Activated T-cell treated with anti-CD3 and anti-CD28 coated beads, Interleukin-2, amount 50 U/mL, for 72 hours (primary cell): ENCODE measurements around the gene EGLN3. TPM values are rescaled to one million over a fixed set of nuclear protein-coding genes. Genes with fewer than 3 reads are reported as not detected.
"Not testable (repeated sequence)": the region's sequence is repeated elsewhere in the genome, so short reads cannot be mapped to it uniquely, and the experiment has no call there.

Source experiments
- ATAC-seq, 2 donors: fragments of 150-1000 bp; cut with Tn5 transposase; replicated peaks in 1 of 2; 2 replicates each; pipeline ENCODE4 v1.10.0; 2021; ENCODE audit warnings: moderate library complexity in 2 of 2, mild to moderate bottlenecking in 1 of 2
- DNase-seq, 2 donors: peaks; one replicate each; pipeline ENCODE4 v3.0.0; 2021 to 2022; ENCODE audit warnings: mixed read lengths in 1 of 2
- H3K27ac Mint-ChIP-seq: one replicate; pipeline ENCODE4 v1.8.0; 2022; ENCODE audit warnings: mild to moderate bottlenecking, moderate library complexity, mixed read lengths
- H3K27me3 Mint-ChIP-seq: one replicate; pipeline ENCODE4 v1.8.0; 2022; ENCODE audit warnings: low read depth, mixed read lengths
- H3K36me3 Mint-ChIP-seq, 2 donors: one replicate each; pipeline ENCODE4 v1.8.0; 2022; ENCODE audit warnings: mixed read lengths in 2 of 2, mild to moderate bottlenecking in 1 of 2; ENCODE audit not compliant: insufficient read depth in 2 of 2
- H3K4me1 Mint-ChIP-seq: one replicate; pipeline ENCODE4 v1.8.0; 2022; ENCODE audit warnings: low read depth, mixed read lengths
- H3K4me3 Mint-ChIP-seq, 2 donors: one replicate each; pipeline ENCODE4 v1.8.0; 2022; ENCODE audit warnings: mild to moderate bottlenecking in 2 of 2, mixed read lengths in 2 of 2, moderate library complexity in 2 of 2
- H3K9me3 Mint-ChIP-seq, 2 donors: one replicate each; pipeline ENCODE4 v1.8.0; 2022; ENCODE audit warnings: mixed read lengths in 2 of 2
- total RNA-seq, 2 donors: library from RNA; stranded (reverse); gene quantifications; one replicate each; pipeline ENCODE4 v1.2.3, GENCODE V29; 2022

The EGLN3 gene
- total RNA-seq, 2 donors from 2014 or later: 2.6 to 8.2 TPM

GRCh38 chr14:33978892-33979612, 28.2 kb upstream of the EGLN3 start:
- Mint-ChIP-seq H3K36me3 (no peaks in the 10 kb centered on the region), H3K4me3 (no peak overlapping the region), H3K27ac (no peak overlapping the region), H3K27me3 (no peaks in the 10 kb centered on the region), H3K9me3 (no peaks in the 10 kb centered on the region), H3K4me1 (no peaks in the 10 kb centered on the region)
- no peak for ATAC-seq
- no peak for DNase-seq

GRCh38 chr14:33972583-33973081, 21.8 kb upstream of the EGLN3 start:
- DNase-seq (no peak), ATAC-seq (no peak)
- peaks cover 2 to 8% of the 10 kb centered on the region in 2 donors for H3K9me3 Mint-ChIP-seq
- H3K4me1 Mint-ChIP-seq: no peaks in the 10 kb centered on the region
- H3K4me3 Mint-ChIP-seq: no peak overlapping the region
- H3K27me3 Mint-ChIP-seq: no peaks in the 10 kb centered on the region
- no peak overlapping the region for H3K27ac Mint-ChIP-seq
- peaks cover 0 to 4% of the 10 kb centered on the region in 2 donors for H3K36me3 Mint-ChIP-seq

GRCh38 chr14:33969846-33970245, 19.0 kb upstream of the EGLN3 start:
- not testable (repeated sequence) for H3K27me3 Mint-ChIP-seq, H3K9me3 Mint-ChIP-seq, H3K4me1 Mint-ChIP-seq, ATAC-seq, H3K4me3 Mint-ChIP-seq, DNase-seq, H3K27ac Mint-ChIP-seq, H3K36me3 Mint-ChIP-seq

GRCh38 chr14:33968722-33969121, 17.8 kb upstream of the EGLN3 start:
- Mint-ChIP-seq H3K4me1 (no peaks in the 10 kb centered on the region), H3K4me3 (no peak overlapping the region), H3K36me3 (peaks cover 0 to 4% of the 10 kb centered on the region in 2 donors), H3K9me3 (peaks cover 2 to 8% of the 10 kb centered on the region in 2 donors), H3K27me3 (no peaks in the 10 kb centered on the region), H3K27ac (no peak overlapping the region)
- no peak for DNase-seq
- no peak for ATAC-seq

GRCh38 chr14:33967138-33967537, 16.3 kb upstream of the EGLN3 start:
- no peaks in the 10 kb centered on the region for H3K4me1 Mint-ChIP-seq
- H3K4me3 Mint-ChIP-seq: no peak overlapping the region
- ATAC-seq: peak; percentile 39 to 75

GRCh38 chr14:33966276-33966675, 15.4 kb upstream of the EGLN3 start:
- ATAC-seq: no peak
- Mint-ChIP-seq H3K4me3 (no peak overlapping the region), H3K4me1 (no peaks in the 10 kb centered on the region), H3K36me3 (peaks cover 0 to 4% of the 10 kb centered on the region in 2 donors), H3K27me3 (no peaks in the 10 kb centered on the region), H3K9me3 (peaks cover 4 to 8% of the 10 kb centered on the region in 2 donors), H3K27ac (no peak overlapping the region)
- DNase-seq: no peak

More at GRCh38 chr14:33967138-33967537, 16.3 kb upstream of the EGLN3 start:
- H3K27me3 Mint-ChIP-seq: no peaks in the 10 kb centered on the region
- peaks cover 0 to 4% of the 10 kb centered on the region in 2 donors for H3K36me3 Mint-ChIP-seq
- DNase-seq: no peak
- H3K27ac Mint-ChIP-seq: no peak overlapping the region
- peaks cover 3 to 8% of the 10 kb centered on the region in 2 donors for H3K9me3 Mint-ChIP-seq

GRCh38 chr14:33964599-33965317, 13.9 kb upstream of the EGLN3 start:
- ATAC-seq: no peak
- no peak overlapping the region for H3K4me3 Mint-ChIP-seq
- H3K4me1 Mint-ChIP-seq: no peaks in the 10 kb centered on the region

GRCh38 chr14:33963892-33964291, 13.0 kb upstream of the EGLN3 start:
- Mint-ChIP-seq H3K27me3 (peaks cover 13% of the 10 kb centered on the region), H3K36me3 (no peaks in the 10 kb centered on the region), H3K4me3 (no peak overlapping the region), H3K9me3 (peaks cover 0 to 7% of the 10 kb centered on the region in 2 donors), H3K27ac (no peak overlapping the region), H3K4me1 (no peaks in the 10 kb centered on the region)
- ATAC-seq: no peak
- DNase-seq: no peak

More at GRCh38 chr14:33964599-33965317, 13.9 kb upstream of the EGLN3 start:
- peaks cover 1 to 7% of the 10 kb centered on the region in 2 donors for H3K9me3 Mint-ChIP-seq
- no peak for DNase-seq
- H3K27ac Mint-ChIP-seq: no peak overlapping the region
- H3K36me3 Mint-ChIP-seq: peaks cover 0 to 1% of the 10 kb centered on the region in 2 donors
- H3K27me3 Mint-ChIP-seq: peaks cover 13% of the 10 kb centered on the region

GRCh38 chr14:33962466-33962865, 11.6 kb upstream of the EGLN3 start:
- not testable (repeated sequence) for H3K4me3 Mint-ChIP-seq, H3K4me1 Mint-ChIP-seq, DNase-seq, ATAC-seq, H3K36me3 Mint-ChIP-seq, H3K27ac Mint-ChIP-seq, H3K9me3 Mint-ChIP-seq
- H3K27me3 Mint-ChIP-seq: peaks cover 13% of the 10 kb centered on the region

GRCh38 chr14:33962016-33962415, 11.1 kb upstream of the EGLN3 start:
- Mint-ChIP-seq H3K27me3 (peaks cover 13% of the 10 kb centered on the region), H3K4me3 (no peak overlapping the region), H3K36me3 (no peaks in the 10 kb centered on the region), H3K27ac (no peak overlapping the region), H3K4me1 (no peaks in the 10 kb centered on the region), H3K9me3 (peaks cover 0 to 7% of the 10 kb centered on the region in 2 donors)
- ATAC-seq (no peak), DNase-seq (no peak)

GRCh38 chr14:33959692-33960151, 8.8 kb upstream of the EGLN3 start:
- ATAC-seq (no peak), DNase-seq (no peak)
- no peak overlapping the region for H3K4me3 Mint-ChIP-seq
- peaks cover 13% of the 10 kb centered on the region for H3K27me3 Mint-ChIP-seq
- peaks cover 0 to 7% of the 10 kb centered on the region in 2 donors for H3K9me3 Mint-ChIP-seq
- no peak overlapping the region for H3K27ac Mint-ChIP-seq
- no peaks in the 10 kb centered on the region for H3K36me3 Mint-ChIP-seq
- H3K4me1 Mint-ChIP-seq: no peaks in the 10 kb centered on the region

GRCh38 chr14:33958605-33959226, 7.8 kb upstream of the EGLN3 start:
- H3K4me3 Mint-ChIP-seq: no peak overlapping the region
- H3K4me1 Mint-ChIP-seq: no peaks in the 10 kb centered on the region
- ATAC-seq: no peak
- no peaks in the 10 kb centered on the region for H3K36me3 Mint-ChIP-seq
- H3K9me3 Mint-ChIP-seq: peaks cover 0 to 7% of the 10 kb centered on the region in 2 donors
- H3K27me3 Mint-ChIP-seq: peaks cover 13% of the 10 kb centered on the region
- H3K27ac Mint-ChIP-seq: no peak overlapping the region
- no peak for DNase-seq

- H3K27ac Mint-ChIP-seq: no peak overlapping the region
- no peak for ATAC-seq
- peaks cover 0 to 7% of the 10 kb centered on the region in 2 donors for H3K9me3 Mint-ChIP-seq
These were observed 7.1 kb upstream of the EGLN3 start for GRCh38 chr14:33957993-33958392.

More at GRCh38 chr14:33957993-33958392, 7.1 kb upstream of the EGLN3 start:
- DNase-seq: no peak
- Mint-ChIP-seq H3K36me3 (no peaks in the 10 kb centered on the region), H3K4me1 (no peaks in the 10 kb centered on the region), H3K27me3 (peaks cover 14% of the 10 kb centered on the region), H3K4me3 (no peak overlapping the region)
